OCI-M2 (cell line): Measurements from ENCODE around the gene CACNA1B.
"Not testable (repeated sequence)": the region's sequence is repeated elsewhere in the genome, so short reads cannot be mapped to it uniquely, and the experiment has no call there.

Source experiments
- DNase-seq: peaks from one replicate; lab custom pipeline; 2025; ENCODE audit not compliant: unreplicated experiment; lab: John Stamatoyannopoulos, UW

CACNA1B gene

GRCh38 chr9:137865581-137866145, 11.9 kb upstream of the CACNA1B start:
- no peak for DNase-seq

DNA sequence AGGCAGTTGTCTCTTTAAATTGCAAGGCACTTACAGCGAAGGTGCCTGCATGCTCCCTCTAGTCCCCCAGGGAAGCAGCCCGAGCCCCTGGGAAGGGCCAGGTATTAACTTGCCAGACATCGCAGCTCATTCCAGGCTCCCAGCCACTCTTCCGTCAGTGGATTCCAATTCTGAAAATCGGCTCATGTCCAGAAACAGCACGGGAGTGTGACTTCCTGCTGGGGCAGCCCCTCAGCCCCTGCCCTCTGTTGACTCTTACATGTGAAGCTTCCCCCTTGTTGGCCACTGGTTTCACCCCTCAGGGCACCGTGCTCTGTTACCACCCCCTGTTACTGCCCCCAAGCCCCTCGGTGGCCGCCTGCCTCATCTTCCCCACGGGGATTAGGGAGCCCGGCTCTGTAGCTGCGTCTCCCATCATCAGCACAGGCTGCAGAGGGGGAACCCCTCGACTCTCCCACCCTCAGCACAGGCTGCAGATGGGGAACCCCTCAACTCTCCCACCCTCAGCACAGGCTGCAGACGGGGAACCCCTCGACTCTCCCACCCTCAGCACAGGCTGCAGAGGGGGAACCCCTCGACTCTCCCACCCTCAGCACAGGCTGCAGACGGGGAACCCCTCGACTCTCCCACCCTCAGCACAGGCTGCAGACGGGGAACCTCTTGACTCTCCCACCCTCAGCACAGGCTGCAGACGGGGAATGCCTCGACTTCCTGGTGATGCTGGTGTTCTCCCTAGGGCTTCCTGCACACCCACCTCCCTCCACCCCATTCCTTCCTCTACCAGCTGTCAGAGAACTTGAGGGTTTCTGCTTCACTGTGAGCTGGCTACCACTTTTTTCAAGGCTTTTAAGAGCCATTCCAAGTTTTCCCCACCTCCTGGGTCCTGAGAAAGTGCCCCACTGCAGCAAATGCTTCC, 11.1 kb upstream of the CACNA1B start:
- no peak for DNase-seq

DNA sequence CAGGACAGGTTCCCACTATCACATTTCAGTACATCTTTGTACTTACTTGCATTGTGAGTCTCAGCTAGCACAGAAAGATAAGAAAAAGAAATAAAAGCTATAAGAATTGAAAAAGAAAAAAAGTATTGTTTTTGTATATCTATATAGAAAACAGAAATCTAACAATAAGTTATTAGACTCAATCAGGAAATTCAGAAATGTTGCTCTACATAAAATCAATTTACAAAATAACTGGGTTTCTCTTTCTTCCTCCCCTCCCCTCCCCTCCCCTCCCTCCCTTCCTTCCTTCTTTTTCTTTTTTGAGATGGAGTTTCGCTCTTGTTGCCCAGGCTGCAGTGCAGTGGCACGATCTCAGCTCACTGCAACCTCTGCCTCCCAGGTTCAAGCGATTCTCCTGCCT, 7.2 kb upstream of the CACNA1B start:
- no peak for DNase-seq

DNA sequence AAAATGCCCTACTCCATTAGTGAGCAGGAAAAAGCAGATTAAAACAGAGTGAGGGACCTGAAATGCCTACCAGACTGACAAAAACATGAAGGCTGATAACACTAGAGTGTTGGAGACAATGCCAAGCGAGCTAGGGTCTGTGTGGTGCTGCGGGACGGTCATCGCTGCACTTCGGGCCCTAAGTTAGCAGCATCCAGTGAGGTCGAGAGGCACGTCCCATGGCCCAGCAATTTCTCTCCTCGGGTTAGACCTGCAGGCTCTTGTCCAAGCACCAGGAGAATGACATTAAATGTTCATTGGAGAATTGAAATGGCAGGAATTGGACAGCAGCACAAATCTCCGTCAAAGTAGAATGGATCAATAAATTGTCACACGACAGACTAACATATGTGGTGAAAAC, 5.3 kb upstream of the CACNA1B start:
- no peak for DNase-seq

DNA sequence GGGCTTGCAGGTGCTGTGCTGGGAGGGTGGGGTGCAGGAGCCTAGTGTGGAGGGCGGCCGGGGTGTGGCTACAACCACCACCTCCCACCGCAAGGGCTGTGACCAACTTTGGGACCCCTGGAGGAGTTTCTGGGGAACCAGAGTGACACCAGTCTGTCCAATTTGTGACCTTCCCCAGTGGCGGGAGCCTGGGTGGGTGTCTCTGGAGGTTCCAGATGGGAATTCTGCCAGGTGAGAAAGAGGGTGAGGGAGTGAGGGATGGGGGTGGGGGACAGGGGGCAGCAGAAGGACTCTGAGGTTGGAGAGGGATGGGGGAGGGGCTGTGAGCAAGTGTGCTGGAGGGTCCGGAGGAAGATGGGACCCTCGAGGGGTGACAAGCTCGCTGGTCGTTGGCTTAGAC, 4.2 kb upstream of the CACNA1B start:
- DNase-seq, result no peak

- no peak for DNase-seq
These were observed 3.7 kb upstream of the CACNA1B start for GRCh38 chr9:137873858-137874362.

DNA sequence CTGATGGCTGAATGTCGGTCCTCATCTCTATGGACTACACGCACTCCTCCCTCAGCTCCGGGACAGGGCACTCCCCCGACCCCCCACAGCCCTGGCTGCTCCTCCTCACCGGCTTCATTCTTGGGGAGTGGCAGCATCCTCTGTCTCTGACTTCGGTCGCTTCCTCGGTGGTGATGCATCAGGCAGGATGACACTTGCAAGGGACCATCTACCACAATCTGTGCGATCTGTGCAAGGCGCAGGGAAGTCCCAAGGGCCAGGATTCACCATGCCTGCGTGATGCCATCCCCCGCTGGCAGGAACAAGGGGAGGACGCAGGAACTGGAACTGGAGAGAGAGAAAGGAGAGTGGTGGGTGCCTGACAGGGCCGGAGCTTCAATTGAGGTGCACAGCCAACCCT, 2.2 kb upstream of the CACNA1B start:
- DNase-seq, result no peak

- no peak for DNase-seq
These were observed 1.7 kb upstream of the CACNA1B start for GRCh38 chr9:137875846-137876245.

GRCh38 chr9:137876269-137876668, 1.3 kb upstream of the CACNA1B start:
- no peak for DNase-seq

DNA sequence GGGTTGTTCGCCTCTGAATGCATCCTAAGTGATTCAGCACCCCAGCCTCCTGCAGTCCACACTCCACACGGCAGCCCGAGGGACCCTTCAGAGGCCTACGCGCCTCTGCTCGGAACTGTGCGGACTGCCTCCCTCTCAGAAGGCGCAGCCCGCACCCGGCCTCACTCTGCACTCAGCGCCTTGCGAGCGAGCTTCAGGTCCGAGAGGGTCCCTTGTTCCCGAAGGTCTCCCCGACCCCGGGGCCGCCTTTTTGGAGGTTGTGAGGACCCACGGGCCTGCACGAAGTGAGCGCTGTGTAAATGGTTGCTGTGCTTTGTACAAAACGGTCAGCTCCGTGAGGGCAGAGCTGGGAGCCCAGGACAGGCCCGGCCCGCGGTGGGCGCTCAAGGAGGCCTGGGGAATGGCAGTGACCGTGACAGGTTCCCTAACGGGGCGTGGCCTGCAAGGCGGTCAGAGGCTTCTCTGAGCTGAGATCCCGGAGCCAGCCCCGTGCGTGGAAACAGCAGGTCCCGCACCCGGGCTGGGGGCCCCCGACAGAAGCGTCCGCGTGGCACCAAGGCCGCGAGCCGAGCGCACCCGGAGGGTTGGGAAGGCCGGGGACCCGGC, 698 bp upstream of the CACNA1B start:
- no peak for DNase-seq

DNA sequence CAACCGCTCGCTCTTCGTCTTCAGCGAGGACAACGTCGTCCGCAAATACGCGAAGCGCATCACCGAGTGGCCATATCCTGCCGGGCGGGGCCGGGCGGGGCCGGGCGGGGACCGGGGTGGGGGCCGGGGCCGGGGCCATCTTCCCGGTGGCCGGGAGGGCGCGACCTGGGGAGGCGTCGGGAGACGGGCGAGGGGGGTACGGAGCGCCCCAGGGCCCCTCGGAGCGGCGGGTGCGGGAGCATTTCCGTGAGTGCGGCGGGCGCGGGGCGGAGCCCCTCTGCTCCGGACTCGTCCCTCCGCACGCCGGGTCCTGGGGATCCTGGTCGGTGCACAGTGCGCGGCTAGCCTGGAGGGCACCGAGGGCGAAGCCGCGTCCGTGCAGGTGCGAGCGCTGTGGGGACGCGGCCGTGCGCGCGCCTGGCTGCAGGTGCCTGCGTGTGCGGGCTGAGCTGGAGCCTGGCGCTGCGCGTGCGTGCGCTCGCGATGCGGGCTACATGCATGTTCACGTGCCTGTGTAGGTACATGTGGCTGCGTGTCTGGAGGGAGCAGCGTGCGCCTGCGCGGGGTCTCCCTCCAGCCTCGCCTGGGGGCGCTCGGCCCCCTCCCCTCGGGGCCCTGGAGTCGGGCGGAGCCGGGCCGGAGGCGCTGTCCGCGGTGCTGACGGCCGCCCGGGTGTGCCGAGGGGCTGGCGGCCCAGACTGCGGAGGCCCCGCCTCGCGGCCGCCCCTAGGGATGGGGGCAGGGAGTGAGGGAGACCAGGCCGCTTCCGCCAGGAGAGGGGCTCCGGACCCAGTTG, 762 bp downstream of the CACNA1B start:
- no peak for DNase-seq

DNA sequence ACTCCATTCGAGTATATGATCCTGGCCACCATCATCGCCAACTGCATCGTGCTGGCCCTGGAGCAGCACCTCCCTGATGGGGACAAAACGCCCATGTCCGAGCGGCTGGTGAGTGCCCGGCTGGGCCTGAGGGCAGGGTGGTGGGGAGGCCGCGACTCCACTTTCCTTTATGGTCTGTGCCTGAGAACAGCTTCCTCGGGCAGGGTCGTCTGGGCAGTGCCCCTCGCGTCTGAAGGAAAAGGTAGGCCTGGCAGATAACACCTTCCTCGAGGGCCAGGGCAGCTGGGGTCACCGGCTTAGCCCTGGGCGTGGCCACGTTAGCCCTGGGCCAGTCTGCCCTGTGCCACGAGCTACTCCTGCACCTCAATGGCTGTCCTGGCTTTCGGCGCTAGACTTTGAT, 1.5 kb downstream of the CACNA1B start:
- no peak for DNase-seq

GRCh38 chr9:137879566-137880150, 2.1 kb downstream of the CACNA1B start:
- DNase-seq, result no peak

DNA sequence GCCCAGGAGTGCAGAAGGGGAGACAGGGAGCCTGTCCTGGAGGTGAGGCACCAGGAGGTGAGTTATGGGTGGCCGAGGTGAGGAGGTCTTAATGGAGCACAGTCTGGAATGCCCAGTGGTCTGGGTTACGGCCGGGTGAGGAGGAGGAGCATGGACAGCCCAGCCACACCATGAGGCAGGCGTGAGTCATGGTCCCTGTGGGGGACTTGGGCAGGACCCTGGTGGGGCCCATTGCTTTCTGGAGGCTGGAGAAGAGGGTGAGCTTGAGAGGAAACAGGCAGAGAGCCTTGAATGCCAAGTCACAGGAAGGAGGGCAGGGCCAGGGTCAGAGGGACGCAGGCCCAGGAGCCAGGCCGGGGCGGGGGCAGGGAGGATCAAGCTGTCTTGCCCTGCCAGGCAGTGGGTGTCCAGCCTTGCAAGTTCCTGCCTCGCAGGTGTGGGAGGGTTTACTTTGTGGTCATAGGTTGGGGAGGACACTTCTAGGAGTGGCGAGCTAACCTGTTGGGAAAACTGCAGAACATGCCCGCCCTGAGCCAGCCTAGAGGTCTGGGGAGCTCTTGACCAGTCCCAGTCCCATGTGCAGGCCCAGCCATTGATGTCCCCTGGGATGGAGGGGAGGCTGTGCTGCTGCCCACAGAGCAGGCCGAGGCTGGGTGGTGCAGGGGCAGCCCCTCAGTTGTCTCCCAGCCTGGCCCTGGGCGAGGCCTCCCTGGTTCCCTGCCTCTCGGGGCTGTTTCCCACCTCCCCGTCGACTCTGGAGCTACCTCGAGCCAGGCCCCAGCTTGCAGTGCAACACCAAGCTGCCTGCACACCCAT, 2.8 kb downstream of the CACNA1B start:
- DNase-seq, result no peak

DNA sequence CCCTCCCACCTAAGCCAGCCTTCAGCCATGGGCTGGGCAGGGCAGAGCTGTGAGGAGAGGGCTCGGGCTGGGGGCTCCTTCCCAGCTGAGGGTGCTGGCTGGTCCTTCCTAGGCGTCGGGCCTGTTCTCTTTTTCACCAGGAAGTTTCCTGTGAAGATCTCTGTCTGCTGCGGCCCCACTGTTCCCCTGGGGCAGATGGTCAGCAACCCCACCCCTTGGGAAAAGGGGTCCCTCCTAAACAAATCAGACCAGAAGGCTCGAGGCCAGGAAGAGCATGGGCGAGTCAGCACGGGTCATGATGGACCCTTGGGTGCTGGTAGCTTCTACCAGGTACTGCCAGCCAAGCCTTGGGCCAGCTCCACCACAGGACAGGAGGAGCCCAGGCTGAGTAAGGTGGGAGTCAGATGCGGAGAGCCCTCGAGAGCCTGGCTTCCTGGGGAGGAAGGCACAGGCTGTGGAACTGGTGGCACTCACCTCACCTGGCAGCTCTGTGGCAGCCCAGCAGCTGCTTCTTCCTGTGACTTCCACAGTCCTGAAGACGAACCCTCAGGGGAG, 3.5 kb downstream of the CACNA1B start:
- DNase-seq, result no peak

DNA sequence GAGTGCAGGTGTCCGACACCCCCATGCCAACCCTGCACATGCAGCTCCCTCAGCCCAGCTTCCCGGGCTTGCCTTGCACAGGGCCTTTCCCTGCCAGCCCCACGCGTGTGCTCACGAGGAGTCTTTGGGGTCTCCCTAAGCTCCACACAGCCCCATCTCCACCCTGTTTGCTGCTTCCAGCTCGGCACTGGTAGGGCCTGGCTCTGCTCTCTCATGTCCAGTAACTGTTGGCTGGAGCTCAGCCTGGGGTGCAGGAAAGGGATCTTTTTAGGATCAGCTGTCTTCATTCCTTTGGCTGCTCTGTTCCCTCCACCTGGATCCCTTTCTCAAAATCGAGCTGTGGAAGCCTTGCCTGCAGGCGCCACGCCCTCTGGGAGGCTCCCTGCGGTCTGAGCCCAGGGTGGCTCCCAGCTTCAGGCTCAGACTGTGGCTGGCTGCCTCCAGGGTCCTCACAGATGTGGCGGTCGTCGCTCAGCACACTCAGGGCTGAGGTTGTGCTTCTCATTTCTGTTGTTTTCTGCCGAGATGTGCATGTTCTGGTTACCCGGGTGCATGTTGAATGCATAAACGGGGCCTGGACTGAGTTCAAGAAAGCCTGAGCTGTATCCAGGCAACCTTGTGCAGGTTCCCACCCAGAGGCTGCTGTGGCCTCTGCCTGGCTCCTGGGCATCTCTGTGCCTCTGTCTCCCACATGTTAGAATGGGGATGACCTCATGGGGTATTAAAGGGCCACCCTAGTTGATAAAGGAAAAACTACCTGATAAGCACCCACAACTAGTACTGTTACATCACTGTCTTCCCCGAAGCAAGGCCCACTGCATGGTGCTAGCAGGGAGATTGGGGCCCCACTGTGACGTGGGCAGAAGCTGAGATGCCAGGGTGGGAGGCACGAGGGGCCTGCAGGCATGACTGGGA, 4.3 kb downstream of the CACNA1B start:
- DNase-seq, result no peak

- DNase-seq, result no peak
These were observed 4.9 kb downstream of the CACNA1B start for GRCh38 chr9:137882506-137882821.

GRCh38 chr9:137883977-137884376, 6.4 kb downstream of the CACNA1B start:
- DNase-seq, result not testable (repeated sequence)

- DNase-seq, result not testable (repeated sequence)
These were observed 7.0 kb downstream of the CACNA1B start for GRCh38 chr9:137884547-137884946.
